Stimulated activated CD8-positive, alpha-beta memory T cell treated with anti-CD3 and anti-CD28 coated beads, Interleukin-2, amount 100 ng/mL, for 48 hours (primary cell): ENCODE results near the gene ADAM12.

Source experiments
- DNase-seq, 2 donors: peaks; one replicate each; pipeline ENCODE4 v3.0.0-alpha.2; 2020; ENCODE audit warnings: low read depth in 2 of 2

The ADAM12 gene

DNA sequence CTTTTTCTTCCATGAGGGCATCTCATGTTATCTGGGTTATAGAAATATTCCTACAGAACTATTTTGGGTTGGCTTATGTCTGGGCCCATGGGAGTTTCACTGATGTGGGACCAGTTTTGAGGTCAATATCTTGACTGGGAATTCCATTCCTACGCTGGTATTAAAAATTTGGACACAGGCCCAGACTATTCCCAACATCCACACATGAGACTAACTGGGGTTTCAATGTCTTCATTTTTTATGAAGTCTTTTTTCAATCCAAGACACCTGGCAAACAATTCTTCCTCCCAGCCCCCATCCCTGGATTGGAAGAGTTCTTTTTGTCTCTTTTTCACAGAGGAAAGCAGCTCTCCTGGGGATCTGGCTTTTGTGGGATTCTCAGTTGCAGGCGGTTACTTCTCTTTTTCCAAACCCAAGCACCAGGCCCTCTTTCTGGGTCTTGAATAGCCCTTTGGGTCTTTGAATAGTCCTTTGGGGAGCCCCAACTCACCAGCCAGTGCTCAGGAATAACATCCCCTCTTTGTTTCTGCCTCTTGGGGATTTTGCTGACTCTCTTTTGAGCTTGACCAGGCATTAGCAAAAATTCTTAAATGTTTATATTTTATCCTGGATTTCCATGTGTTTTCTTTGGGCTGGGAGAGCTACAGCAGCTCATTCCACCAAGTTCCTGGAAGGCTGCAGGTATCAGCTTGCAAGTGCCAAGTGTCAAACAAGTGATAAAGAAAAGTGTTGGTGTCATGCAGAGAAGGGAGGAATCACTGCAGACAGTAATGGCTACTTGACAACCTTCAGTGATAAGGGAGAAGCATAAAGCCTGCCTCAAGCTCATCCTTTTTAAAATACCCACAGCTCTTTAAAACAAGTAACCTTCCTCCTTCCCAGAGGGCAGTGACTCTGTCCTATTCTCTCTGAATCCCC lies 234.3 kb downstream of the ADAM12 start:
- no peak for DNase-seq

DNA sequence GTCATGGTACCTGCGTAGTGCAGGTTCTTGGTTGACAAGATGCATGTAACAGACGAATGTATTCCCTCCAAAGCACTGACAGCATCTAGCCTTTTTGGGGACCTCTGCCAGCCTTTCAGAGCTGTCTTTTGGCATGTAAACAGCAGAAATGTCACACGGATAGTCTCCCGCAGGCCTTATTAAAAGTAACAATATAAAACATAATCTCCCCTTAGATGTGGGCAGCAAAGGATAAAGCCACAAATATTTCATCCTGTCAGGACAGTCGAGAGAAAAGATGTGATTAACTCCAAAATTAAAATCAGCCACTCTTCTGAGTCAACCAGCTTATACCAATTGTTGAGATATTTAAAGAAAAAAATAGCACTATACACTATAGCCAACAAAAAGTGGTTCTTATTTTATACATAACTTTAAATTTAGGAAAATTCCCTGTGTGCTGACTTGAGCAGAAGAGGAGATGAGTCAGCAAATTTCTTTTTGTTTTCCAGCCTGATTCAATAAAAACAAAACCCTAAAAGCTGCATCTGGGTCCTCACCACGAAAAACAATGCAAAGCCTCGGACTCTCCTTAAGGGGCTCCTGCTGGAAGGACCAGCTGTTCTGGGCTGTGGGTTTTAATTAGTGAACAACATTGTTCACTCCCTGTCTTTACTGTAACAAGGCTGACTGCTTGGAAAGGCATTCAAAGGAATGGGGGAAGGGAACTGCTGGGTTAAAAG lies 240.2 kb downstream of the ADAM12 start:
- no peak for DNase-seq

DNA sequence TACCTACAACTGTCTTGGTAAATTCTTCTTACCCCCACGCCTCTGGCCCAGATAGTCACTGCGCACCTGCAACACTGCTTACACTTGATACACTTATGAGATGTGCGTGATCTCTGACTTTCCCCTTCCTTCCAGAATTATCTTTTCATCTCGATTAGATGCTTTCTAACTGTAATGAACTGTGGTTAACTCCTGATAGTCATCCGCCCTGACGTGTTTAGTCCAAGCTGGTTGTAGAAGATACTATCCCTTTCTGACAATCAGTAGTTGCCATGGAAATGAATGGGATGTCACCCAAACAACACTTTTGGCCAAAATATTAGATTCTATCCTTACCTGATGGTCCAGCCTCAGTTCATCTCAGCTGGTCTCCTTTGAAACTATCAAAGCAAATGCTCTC lies 241.5 kb downstream of the ADAM12 start:
- DNase-seq = no peak

DNA sequence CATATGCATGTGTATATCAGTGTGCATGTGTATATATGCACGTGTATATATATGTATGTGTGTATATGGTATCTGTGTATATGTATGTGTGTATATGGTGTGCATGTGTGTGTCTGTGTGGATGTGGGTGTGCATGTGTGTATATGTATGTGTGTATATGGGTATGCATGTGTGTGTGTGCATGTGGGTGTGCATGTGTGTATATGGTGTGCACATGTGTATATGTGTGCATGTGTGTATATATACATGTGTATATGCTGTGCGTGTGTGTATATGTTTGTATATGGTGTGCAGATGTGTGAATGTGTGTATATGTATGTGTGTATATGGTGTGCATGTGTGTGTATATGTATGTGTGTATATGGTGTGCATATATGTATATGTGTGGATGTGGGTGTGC lies 245.2 kb downstream of the ADAM12 start:
- no peak for DNase-seq

DNA sequence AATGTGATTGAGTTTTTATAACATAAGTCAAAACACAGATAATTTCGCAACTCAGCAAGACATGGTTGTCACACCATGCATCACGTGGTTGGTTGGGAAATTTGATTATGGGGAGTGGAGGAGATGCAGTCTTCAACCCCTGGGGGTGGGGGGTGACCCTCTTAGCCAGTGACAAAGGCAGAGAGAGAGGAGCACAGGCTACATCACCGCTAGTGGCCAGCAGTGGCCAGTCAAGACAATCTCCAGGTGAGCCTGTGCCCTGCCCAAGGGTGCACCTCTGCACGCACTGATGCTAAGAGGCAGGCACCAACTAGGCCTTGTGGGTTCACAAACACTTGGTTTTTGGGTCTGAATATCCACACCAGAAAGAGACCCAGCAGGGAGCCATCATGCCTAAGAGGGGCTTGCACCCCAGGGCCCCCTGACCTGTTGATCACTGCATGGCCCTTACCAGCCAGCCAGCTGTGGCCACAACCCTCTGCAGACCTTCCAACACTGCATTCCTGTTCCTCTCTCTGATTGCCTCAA lies 247.5 kb downstream of the ADAM12 start:
- DNase-seq = no peak

DNA sequence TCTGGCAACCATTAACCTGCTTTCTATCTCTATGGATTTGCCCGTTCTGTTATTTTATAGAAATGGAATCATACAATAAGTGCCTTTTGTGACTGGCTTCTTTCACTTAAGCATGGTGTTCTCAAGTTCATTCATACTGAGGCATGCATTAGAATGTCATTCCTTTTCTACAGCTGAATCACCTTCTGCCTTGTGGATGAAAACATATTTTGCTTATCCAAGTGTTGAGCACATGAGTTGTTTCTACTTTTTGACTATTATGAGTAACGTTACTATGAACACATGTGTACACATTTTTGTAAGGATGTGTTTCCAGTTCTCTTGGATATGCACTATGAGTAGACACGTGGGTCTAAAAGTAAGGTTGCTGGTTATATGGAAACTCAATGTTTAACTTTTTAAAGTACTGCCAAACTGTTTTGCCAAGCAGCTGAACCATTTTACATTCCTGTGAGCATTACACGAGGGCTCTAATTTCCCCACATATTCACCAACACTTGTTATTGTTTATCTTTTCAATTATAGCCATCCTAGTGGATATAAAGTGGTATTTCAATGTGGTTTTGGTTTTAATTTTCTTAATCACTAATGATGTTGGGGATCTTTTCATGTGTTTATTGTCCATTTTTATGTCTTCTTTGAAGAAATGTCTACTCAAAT lies 250.6 kb downstream of the ADAM12 start:
- DNase-seq = no peak

DNA sequence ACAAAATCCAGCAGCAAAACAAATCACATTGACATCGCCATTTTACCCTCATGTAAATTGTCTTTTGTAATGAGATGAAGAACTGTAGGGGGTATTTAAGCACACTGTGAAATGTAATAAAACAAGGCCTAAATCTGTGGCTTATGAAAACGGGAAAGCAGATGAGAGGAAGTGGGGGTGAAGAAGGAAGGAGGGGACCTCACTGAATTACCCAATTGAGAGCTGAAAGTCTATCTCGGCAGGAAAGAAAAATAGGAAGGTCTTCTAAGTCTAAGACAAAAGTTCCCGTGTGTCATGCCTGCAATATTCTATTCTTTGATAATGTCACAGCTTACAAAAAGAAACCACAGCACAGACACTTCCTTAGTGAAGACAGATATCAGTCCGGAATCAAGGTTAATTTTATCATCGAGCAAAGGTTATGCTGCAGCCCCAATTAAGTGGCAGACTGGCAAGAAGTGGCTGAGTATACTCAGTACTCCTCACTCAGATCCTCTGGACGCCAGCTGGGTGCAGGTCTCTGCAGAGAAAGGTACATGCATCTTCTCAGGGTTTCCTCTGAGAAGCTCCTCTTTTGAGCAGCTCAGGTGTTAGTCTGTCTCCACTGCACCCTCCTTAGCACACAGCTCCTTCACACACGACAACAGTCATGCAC lies 252.2 kb downstream of the ADAM12 start:
- DNase-seq = no peak

DNA sequence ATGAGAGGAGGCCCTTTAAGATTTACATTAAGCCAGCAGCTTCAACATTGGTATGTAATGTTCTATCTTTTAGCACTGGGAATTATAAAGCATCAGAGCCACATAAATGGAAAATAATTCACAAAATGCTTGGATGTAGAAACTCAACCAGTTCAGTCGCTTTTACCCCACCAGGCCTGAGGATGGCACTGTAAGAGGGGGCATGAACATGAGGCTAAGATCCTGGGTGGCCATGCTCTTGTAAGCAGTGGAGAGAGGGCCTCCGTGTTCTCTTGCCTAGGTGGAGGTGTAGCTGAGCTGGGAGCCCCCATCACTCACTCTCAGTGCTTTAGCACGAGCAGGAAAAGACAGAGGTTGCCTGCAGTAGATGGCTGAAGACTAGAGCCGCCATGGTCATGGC lies 253.1 kb downstream of the ADAM12 start:
- DNase-seq = no peak

DNA sequence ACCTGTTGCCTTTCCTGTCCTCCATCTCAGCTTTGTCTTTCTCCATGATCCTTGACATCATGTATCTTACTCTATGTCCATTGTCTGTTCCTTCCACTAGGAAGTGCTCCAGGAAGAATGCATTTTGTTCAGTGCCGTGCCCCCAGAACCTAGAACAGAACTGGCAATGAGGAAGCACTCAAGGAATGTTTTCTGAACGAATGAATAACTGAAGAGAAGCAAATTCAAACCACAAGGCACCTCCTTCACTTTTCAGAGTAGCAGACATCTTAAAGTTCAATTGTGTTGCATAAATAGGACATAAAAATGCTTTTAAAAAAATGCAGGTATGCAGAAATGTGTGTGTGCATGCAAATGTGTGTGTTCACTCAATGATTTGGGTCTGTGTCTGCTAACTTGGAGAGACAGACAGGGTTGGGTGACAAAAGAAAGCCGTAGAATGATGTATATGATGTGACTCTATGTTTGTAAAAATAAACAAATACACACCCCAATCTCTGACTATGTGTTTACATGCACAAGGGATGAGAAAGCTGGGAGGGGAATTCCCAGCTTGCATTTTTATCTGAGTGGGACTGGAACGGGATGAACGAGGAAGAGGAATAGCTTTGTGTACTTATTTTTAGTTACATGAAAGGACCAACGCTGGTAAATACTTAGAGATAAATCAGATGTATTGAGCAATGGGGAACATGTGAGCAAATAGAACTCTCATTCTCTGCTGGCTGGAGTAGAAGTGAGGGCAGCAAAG lies 254.2 kb downstream of the ADAM12 start:
- no peak for DNase-seq

DNA sequence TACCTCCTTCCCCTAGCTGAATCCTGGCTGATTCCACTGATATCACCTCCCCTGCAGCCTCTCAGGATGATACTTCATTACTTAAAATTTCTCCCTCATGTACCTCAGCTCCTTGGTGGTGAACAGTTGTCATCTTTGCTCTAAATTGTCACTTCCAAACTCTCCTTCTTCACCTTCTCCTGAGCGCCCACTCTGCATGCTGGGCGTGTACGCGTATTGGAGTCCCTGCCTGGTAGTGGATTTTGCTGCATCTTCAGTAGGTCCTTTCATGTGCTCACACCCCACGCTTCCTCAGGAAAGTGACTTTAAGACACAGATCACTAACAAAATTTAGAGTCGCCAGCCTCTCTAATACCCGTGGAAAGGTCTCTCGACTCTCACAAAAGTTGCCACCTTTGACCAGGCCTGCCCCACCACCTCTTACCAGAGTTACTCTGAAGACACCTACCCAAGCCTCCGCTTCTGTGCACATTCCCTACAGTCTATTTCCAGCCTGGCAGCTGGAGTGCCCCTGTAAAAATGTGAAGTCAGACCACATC lies 255.1 kb downstream of the ADAM12 start:
- DNase-seq = no peak

DNA sequence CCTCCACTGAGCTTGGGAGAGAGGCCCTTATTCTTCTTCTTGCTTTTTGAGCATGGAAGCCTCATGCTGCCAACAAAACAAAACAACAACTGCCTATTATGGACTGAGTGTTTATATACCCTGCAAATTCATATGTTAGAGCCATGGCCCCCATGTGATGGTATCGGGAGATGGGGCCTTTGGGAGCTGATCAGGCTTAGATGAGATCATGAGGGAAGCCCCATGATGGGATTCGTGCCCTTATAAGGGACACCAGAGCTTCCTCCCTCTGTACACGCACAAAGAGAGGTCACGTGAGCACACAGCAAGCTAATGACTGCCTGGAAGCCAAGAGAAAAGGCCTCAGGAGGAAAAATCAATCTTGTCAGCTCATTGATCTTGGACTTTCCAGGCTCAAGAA lies 256.9 kb downstream of the ADAM12 start:
- no peak for DNase-seq

DNA sequence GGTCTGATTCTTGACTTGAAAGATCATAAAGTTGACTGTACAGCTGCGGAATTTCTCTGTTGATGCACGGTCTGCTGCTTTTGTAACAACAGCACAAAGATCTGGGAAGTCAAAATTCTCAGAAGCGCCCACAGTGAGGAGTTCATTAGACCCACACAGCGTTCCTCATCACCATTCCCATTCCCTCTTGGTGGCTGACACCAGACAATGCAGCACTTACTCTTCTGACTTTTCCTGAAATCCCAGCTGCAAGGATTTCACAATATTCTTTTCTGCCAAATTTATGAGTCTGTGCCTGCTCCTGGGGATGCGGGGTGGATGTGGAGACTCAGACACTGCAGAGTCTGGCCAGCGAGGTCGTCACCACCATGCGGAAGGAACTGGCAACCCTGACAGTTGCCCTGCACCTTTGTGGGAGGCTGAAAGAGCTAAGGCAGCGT lies 258.0 kb downstream of the ADAM12 start:
- DNase-seq = no peak

DNA sequence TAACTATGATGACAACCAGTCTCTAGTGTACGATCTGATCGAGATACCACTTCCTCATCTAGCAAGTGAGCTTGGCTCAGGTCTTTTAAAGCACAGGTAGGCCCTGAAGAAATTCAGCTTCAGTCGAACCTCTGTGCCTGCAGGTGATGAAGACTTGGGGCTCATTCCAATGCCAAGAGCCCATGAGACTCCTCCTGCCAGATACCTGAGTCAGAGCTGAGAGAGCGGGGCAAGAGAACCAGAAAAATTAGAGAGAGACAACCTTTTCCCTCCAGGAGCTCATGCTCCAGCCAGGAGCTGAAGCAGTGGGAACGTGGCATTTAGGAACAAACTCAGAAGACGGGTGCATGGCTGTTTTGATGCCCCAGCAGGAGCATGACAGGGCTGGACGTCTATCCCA lies 259.3 kb downstream of the ADAM12 start:
- no peak for DNase-seq

DNA sequence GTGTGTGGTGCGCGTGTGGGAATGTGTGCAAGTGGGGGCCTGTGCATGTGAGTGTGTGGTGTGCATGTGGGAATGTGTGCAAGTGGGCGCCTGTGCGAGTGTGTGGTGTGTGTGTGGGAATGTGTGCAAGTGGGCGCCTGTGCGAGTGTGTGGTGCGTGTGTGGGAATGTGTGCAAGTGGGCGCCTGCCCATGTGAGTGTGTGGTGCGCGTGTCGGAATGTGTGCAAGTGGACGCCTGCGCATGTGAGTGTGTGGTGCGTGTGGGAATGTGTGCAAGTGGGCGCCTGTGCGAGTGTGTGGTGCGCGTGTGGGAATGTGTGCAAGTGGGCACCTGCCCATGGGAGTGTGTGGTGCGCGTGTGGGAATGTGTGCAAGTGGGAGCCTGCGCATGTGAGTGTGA lies 259.7 kb downstream of the ADAM12 start:
- DNase-seq = no peak

DNA sequence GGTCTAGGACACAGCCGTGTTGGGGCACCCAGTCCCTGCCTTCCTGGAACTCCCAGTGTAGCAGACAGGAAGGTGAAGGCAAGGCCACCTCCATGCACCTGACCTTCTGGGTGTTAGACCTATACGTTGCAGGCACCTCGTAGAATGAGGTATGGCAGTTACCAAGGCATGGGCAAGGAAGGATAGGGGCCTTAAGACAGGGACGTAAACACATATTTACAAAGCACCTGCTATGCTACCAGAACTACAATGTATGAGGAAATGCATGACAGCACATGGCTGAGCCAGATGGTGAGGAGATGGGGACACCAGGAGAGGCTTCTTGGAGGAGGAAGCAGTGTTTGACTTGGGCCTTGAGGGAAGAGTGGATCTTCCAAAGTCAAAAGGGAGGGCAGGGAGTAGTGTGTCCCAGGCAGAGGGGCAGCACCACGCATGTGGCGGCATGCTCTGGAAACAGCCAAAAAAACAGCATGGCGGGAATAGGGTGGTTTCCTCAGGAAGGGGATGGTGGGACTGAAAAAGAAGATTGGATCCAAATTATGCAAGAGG lies 260.7 kb downstream of the ADAM12 start:
- DNase-seq = no peak

DNA sequence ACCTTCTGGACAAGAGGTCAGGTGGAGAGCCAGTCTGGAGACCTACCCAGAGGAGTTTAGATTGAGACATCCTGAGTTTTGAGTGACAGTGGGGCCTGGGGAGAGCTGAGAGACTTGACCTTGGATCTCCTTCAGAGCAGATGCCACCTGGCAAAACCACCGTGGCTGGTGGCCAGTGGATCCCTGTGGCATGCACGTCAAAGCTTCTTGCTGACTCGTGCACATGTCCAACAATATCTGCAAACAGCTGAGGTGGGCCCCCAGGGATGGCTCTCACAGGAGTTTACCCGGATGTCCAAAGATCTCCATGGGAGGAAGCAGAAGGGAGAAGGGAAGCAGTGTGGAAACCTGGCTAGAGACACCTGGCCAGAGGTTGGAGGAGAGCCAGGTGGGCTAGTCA lies 261.4 kb downstream of the ADAM12 start:
- DNase-seq = no peak

DNA sequence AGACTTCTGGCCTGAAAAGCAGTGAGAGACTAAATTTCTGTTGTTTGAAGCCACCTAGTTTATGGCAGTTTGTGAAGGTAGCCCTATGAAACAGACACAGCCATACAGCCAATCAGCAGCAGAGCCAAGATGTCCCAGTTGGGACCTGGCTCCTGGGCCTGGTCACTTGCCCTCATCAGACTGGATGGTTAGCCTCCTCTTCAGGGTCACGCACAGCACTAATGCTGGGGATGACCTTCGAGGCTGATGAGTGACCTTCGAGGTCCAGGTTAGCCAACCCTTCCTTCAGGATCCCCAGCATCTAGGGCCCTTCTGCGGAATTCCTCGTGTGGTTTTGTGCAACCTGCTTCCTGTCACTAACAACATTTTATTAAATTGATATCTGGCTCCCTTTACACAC lies 262.3 kb downstream of the ADAM12 start:
- DNase-seq = no peak

DNA sequence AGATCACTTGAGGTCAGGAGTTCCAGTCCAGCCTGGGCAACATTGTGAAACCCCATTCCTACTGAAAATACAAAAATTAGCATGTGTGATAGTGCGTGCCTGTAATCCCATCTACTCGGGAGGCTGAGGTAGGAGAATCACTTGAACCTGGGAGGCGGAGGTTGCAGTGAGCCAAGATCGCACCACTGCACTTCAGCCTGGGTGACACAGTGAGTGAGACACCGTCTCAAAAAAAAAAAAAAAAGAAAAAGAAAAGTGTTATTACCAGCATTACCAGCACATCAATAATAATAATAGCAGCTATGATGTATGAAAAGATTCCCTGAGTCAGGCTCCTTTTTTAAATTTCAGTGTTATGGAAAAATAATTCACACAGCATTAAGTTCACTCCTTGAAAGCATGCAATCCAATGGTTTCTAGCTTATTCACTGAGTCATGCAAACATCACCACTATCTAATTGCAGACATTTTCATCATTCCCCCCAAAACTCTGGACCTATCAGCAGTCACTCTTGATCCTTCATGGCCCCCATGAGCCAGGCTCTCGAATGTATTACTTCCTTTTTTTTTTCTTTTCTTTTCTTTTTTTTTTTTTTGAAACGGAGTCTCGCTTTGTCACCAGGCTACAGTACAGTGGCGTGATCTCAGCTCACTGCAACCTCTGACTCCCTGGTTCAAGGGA lies 263.5 kb downstream of the ADAM12 start:
- DNase-seq = no peak

DNA sequence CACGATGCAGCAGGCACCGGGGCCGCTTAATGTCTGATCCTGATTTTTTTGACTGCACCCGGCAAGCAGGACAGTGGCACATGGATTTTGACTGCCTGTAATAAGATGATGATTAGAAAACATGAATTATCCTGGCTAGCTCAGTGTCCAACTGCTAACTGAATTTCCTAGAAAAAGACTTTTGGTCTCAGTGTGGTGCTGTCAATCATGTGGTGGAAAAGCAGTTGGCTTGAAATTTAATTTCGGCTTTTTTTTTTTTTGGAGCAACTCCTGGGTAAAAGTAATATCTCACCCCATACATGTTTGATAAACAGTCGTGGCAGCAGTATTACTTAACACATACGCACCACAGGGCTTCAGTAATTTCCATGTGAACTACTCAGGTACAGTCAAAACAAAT lies 264.2 kb downstream of the ADAM12 start:
- no peak for DNase-seq

DNA sequence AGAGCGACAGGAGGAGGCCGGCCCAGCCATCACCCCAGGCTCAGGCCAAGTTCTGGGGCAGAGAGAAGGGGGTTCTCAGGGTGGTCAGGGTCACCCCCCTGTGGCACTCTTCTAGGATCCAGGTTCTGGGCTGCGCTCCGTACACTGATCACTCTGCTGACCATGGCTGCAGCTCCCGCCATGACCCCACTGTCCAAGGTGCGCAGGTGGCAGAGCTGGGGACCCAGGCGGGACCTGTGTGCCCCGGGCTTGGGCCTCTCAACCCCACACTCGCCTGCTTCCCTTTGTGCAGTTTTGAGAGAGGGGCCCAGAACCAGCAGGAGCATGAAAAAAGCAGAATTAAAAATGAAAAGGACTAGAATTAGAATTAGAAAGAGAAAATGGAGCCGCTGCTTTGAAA lies 264.8 kb downstream of the ADAM12 start:
- no peak for DNase-seq
